Measurements from ENCODE around the gene CALHM1.
A peak's percentile ranks its signal among the peaks of the same experiment; 100 is the strongest.

CALHM1 gene

DNA sequence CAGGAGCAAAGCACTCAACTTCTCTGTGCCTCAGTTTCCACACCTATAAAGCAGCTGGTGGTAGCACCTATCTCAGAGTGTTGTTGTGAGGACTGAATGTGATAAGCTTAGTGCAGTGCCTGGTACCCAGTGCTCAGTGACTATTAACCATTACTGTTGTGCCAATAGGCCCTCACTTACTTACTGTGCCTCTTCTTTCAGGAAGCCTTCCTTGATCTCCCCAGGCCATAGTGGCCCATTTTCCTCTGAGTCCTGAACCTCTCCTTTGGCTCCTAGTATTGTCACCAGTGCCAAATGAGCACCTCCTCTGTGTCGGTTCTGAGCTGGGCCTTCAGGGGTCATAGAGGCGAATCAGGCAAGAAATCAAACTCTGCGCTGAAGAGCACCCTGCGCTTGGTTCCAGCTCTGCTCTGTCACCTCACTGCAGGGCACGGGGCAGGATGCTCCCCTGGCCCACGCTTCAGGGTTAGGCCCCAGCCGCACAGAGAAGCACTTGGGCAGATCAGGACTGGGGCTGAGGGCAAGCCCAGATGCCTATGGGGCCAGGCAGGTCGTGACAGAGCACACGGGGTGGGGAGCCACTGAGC is 2.5 kb downstream of the CALHM1 start:
- no peak for DNase-seq (ENCODE audit: low read depth in 2 of 2, low spot score in 1 of 2)

DNA sequence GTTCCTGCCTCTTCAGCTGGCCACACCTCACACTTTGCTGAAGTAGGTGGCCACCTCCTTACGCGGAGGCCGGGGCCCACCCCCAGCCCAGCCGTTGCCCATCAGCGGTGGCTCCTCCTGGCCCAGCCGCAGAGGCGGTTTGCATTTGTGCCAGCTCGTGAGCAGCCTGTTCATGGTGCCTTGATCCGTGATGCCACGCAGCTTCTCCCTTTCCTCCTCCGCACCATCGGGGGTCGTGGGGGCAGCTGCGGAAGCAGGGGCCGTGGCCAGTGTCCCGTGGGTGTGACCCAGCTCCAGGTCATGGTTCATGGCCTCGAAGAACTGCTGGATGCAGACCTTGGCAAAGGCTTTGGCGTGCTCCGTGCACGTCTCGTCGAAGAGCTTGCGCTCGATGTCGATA is 3.5 kb downstream of the CALHM1 start:
- no peak for DNase-seq (ENCODE audit: low read depth in 2 of 2, low spot score in 1 of 2)

DNA sequence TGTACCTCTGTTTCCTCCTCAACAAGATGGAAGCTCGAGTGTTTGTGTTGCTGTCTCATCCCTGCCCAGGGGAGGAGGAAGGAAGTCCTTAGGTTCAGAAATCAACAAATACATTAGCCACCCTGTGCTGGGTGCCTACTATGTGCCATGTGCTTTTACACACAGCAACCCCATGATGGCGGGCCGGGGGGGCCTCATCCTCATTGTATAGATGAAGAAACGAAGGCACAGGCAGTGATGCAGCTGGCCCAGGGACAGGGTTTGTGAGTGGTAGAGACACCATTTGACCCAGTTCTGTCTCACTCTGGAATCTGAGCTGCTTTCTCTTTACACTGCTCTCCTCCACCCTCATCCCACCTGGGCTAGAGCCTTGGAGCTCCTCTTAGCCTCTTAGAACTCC is 4.7 kb downstream of the CALHM1 start:
- no peak for DNase-seq (ENCODE audit: low read depth in 2 of 2, low spot score in 1 of 2)

DNA sequence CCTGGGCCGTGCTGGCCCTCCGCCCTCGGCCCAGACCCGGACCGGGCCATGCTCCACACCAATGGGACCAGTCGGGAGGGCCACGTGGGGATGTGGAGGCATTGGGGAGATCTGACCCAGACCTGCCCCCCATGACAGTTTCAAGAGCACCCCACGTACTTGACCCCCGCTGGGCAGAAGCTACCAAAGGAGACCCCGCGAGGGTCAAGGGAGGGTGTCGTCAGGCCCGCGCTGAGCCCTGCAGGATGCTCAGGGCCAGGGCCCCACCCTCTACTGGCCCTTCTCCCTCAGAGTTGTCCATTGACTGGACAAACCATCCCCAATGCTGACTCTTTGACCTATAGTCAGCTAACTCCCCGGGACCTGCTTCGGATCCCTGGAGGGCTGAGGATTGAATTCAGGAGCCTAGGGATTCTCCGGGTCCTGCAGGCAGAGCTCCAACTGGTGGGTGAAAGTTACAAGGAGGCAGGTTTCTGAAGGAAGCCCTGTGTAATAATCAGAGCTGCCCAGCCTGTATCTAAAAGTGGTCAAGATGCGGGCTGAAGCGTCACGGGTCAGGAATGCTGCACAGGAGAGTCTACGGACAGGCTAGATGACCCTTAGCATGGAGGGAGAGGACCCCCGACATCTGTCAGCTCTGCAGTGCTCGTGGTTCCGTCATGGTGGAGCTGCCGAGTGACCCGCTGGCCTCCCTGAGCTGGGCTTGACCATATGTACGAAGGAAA is 6.0 kb downstream of the CALHM1 start:
- no peak for DNase-seq (ENCODE audit: low read depth in 2 of 2, low spot score in 1 of 2)

DNA sequence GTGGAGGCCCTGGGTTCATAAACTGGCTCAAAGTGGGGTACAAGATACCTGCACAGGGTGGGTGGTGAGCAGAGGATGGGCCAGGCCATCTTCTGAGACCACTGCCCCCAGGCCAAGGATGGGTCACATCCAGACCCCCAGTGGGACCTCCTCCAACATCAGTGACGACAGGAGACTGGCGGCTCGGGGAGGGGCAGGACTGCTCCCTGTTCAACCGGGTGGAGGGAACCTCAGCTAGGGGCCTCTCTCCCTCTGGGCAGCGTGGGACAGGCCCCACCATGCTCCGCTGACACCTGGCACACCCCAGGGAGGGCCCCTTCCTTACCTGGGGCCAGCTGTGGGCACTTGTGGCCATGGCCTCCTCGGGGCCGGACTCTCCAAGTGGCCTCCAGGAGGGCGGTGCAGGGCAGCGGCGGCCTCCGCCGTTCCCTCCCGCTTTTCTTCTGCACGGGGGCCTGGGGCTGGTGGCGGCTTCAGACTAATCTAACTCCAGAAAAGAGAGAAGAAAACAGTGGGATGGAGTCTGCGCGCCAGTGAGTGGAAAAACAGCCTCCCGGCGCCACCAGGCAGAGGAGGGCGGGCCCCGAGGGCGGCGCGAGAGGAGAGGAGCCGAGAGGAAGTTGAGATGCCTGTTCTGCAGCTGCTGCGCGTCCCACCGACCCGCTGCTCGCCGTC is 6.7 kb downstream of the CALHM1 start, which contains the start of gene CALHM2:
Gene CALHM2 (minus strand): TSS at position 540 of the 675 bp plus-strand sequence. CDS start 2,429 bp downstream, outside the sequence.
- peak; percentile 15 to 20 for DNase-seq (ENCODE audit: low read depth in 2 of 2, low spot score in 1 of 2)

DNA sequence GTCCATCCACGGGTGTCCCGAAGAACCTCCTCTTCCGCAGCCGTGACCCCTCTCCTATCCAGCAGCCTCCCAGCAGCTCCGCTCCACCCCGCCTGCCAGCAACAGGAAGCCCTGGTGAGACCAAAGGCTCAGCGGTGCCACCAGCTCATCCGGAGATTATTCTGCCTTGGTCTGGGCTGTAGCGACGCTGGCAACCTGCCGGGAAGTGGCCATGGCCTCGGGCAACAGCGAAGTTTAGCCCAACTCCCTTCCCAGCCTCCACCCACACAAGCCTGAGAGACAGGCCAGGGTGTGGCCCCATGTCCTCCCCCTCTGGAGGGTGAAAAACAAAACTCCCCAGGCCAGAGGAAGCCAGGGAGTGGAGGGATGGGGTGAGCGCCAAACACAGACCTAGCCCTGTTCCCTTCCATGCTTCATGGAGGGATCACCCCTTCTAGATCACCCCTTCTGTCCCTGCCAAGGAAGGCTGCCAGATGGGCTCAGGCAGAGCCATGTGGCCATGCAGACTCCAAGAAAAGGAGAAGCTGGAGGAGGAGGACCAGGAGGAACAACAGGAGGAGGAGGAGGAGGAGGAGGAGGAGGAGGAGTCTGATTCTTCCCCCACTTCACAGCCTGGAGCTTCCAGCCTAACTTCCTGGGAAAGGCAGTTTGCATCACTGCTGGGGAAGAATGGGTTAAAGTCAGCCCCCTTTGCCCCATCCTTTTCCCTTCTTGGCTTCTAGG is 7.4 kb downstream of the CALHM1 start:
- no peak for DNase-seq (ENCODE audit: low read depth in 2 of 2, low spot score in 1 of 2)

DNA sequence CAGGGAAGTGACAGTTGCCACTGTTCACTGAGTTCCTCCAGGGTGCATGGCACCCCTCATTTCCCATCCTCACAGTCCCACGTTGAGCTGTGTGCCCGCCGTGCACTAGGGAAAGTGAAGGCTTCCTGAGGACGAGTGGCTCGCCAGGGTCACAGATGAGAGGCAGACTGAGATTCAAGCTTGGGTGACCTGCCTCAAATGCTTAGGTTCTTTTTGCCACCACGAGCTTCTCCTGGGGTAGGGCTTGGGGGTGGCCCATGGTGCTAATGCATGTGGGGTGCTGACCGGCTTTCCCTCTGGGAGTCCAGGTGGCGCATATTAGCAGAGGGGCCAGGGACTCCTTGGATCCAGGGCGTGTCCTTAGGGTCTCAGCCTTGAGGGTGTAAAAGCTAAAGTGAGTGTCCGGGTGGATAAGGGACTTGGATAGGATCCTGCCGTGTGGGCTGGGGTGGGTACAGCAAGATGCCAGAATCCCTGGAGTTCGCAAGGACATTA is 8.5 kb downstream of the CALHM1 start:
- no peak for DNase-seq (ENCODE audit: low read depth in 2 of 2, low spot score in 1 of 2)

DNA sequence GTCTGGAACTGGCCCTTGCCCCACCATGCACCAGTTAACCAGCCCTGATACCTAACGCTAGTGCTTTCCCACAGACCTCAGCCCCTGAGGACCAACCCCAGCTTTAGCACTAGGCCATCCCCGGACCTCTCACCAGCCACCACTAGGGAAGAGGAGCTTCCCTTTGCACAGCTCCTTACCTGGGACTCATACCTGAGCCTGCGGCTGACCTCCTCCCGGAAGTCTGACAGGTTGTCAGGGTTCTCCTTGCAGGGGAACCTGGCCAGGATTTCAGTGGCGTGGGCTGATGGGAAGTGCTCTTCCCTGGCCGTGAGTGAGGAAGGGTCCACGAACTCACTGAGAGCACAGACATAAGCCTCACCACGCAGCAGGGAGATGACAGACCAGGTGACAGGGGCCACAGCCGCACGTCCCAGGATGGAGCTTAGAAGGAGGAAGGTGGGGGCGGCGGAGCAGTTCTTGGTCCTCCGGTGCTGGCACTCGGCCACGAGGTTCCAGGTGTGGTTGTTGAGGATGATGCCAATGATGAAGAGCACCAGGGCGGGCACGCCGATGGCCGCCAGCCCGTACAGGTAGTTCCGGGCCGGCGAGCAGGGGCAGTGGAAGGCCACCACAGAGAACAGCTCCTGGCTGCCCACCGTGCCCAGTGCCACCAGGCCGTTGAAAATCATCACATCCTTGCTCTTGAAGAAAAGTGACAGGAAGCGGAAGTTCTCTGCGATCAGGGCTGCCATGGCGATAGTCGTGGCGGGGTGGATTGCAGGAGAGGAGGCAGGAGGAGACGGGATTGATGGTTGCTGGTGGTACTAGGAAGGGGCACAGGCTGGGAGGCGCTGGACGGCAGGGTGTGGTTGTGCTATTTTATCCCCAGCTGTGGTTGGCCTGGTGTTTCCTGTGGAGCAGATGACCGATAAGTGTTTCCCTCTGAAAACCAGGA is 9.2 kb downstream of the CALHM1 start:
- no peak for DNase-seq (ENCODE audit: low read depth in 2 of 2, low spot score in 1 of 2)

DNA sequence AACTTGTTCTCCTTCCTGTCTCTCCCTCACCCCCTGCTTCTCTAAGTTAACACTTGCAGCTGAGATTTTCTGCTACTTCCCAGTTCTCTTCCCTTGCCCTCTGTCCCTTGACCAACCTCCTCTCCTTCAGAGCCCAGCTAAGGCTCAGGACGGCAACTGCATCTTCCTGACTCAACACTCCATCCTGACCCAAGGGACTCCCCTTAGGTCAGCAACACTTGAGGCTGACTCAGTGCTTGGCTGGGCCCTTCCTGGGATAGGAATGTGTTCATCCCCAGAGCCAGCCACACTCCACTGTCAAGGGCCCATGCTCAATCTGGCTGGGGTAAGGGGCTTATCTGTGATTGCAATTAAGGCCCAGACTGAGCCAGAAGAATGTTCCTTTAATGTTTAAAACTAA is 10.0 kb downstream of the CALHM1 start:
- no peak for DNase-seq (ENCODE audit: low read depth in 2 of 2, low spot score in 1 of 2)

DNA sequence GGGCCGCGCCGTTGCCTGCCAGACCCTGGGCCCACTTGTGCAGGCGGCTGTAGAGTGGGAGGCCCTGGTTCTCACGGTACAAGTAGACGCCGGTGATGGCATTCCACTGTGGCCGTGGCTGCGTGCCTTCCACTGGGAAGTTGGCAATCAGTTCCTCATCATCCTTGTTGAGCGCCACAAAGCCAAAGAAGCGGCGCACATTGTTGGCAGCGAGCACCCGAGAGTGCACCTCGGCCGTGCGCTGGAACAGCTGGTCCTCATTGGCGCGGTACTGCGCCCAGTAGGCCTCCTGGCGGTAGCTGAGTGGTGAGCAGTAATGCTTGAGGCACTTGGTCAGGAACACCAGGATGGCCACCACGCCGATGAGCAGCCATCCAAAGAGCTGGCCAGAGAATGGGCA is 11.5 kb downstream of the CALHM1 start:
- DNase-seq (ENCODE audit: low read depth in 2 of 2, low spot score in 1 of 2), result no peak

DNA sequence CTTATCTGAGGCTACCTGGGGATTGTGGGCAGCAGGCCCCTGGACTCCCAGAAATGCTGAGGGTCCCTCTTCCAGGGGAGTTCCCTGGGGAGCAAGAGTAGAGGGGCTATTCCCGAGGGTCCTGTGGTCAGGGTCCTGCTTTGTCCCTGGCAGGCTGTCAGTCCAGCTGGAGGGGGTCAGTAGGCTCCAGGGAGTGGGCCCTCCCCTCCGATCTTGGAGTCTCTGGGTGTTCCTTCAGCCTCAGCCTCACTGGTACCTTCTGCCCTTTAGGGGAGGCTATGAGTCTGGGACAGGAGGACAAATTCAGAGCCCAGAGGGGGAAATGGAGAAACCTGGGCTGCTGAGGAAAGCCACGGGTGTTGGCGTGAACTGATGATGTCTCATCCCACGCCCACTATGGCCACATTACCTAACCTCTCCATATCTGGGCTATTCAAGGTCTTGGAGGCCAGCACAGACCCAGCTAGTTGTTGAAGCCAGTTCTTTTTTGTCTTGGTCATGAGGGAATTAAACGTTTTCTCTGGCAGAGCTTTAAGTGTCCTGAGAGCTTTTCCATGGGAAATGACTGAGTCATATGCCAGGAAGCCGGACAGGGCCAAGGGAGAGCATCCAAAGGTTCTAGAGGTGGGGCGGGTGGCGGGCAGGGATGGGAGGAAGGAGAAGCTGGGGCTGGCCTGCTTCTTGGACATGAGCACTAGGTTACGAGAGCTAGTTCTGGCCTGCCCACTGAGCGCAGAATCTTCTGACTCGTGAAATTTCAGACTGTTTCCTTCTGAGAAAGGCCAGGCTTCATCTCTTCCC is 12.7 kb downstream of the CALHM1 start:
- no peak for DNase-seq (ENCODE audit: low read depth in 2 of 2, low spot score in 1 of 2)

DNA sequence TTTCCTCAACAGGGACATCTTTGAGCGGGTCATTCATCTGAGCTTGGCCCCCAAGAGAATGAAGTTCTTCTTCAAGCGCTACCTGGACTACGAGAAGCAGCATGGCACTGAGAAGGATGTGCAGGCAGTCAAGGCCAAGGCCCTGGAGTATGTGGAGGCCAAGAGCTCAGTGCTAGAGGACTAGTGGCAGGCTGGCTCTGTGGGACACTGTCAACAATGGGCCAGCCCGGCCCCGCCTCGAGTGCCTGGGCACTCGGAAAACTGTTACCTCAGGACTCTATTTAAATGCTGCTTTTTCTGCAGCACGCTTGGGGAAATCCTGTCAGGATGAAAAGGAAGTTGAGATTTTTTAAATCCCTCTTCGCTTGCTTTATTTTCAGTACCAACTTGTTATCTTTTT is 13.3 kb downstream of the CALHM1 start:
- DNase-seq (ENCODE audit: low read depth in 2 of 2, low spot score in 1 of 2), result no peak

DNA sequence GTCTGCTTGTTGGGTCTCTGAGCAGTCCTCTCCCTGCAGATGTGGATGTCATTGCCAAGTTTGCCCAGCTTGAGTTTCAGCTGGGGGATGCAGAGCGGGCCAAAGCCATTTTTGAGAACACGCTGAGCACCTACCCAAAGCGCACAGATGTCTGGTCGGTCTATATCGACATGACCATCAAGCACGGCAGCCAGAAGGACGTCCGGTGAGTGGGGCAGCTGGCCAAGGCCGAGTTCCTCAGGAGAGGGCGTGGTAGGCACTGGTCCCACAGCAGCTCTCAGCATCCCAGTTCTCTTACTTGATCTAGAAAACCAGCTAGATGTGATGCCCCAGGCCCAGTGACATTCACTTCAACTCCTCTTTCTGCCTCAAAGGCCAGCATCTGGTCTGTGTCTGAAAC is 14.2 kb downstream of the CALHM1 start:
- no peak for DNase-seq (ENCODE audit: low read depth in 2 of 2, low spot score in 1 of 2)

DNA sequence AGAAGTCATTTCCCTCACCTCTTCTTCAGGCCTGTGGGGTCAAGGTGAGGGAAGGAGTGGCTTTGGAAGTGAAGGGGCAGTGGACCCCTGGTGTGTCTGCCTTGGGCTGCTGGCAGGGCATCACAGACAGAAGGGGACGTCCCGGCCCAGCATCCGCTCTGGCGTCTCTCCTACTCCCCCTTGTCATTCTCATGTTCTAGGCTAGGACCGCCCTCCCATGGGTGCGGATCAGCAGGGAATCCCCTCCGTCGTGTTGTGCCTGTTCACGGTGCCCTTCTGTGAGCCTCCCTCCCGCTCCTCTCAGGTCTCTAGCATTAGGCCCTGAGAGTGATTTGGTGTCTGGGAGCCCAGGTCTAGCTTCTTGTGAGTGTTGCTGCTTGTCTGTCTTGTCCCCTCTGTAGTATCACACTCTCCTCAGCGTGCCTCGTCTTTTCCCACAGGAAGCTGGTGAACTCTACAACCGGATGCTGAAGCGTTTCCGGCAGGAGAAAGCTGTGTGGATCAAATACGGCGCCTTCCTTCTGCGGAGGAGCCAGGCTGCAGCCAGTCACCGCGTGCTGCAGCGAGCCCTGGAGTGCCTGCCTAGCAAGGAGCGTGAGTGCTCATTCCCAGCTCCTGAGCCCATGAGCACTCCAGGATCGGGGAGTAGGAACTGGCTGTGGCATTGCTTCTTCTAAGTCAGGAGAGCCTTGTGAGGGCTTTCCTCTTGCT is 15.1 kb downstream of the CALHM1 start:
- no peak for DNase-seq (ENCODE audit: low read depth in 2 of 2, low spot score in 1 of 2)

DNA sequence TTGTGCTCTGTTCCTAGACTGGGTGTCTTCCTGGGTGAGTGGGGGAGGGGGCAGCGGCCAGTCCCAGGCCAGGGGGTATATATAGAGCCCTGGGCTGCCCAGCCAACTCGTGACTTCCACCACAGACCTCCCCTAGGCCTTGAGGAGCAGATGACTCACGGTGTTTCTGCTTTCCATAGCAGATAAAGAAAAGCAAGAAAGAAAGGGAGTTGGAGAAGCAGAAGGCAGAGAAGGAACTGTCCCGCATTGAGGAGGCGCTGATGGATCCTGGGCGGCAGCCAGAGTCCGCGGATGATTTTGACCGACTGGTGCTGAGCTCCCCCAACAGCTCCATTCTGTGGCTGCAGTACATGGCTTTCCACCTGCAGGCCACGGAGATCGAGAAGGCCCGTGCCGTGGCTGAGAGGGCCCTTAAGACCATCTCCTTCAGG is 16.7 kb downstream of the CALHM1 start:
- no peak for DNase-seq (ENCODE audit: low read depth in 2 of 2, low spot score in 1 of 2)

DNA sequence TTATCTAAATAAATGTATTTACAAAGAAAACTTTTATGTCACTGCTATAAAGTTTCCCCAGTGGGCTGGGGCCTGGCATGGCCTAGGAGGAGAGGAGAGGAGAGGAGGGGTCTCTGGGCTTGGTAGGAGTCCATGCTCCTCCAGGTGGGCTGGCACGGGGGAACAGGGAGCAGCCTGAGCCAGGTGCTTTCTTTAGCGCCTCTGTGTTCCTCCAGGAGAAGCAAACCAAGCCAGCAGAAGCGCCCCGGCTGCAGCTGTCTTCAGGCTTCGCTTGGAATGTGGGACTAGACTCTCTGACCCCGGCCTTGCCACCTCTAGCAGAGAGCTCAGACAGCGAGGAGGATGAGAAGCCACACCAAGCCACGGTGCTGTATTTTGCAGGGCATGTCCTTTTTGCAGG is 17.1 kb downstream of the CALHM1 start:
- DNase-seq (ENCODE audit: low read depth in 2 of 2, low spot score in 1 of 2), result no peak

DNA sequence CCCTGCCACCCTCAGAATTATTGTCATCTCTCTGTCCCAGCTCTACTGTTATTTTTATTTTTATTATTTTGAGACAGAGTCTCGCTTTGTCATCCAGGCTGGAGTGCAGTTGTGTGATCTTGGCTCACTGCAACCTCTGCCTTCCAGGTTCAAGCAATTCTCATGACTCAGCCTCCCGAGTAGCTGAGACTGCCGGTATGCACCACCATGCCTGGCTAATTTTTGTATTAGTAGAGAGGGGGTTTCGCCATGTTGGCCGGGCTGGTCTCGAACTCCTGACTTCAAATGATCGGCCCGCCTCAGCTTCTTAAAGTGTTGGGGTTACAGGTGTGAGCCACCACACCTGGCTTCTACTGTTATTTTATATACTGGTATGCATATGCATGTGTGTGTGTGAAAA is 17.5 kb downstream of the CALHM1 start:
- DNase-seq (ENCODE audit: low read depth in 2 of 2, low spot score in 1 of 2), result no peak

DNA sequence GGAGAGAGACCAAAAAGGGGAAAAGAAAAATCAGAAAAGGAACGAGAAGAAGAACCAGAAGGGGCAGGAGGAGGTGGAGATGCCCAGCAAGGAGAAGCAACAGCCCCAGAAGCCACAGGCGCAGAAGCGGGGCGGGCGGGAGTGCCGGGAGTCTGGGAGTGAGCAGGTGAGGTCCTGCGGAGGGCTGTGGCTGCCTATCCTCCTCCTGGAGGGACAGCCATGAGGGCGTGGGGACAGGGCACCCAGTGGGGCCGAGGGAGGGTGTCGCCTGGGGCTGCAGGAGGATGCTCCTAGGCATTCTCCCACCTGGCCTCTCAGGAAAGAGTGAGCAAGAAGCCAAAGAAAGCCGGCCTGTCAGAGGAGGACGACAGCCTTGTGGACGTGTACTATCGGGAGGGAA is 18.3 kb downstream of the CALHM1 start:
- DNase-seq (ENCODE audit: low read depth in 2 of 2, low spot score in 1 of 2), result no peak

DNA sequence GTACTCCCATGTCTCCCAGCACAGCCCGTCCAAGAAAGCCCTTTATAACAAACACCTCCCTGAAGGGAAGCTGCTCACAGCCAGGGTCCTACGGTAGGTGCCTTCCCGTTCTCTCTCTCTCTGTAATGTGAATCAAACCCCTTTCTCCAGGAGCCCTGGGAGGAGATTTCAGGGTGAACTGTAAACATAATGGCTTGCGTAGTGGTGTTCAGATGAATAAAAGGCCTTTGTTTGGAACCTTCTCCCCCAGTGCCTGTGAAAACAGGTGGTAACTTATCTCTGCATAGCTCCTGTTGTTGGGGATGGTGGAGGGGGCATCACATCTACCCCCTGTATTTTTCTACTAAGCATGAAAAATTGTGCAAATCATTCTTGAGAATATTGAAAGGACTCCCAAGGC is 18.9 kb downstream of the CALHM1 start:
- no peak for DNase-seq (ENCODE audit: low read depth in 2 of 2, low spot score in 1 of 2)

Data from stimulated activated CD8-positive, alpha-beta memory T cell treated with anti-CD3 and anti-CD28 coated beads, Interleukin-4, amount 100 ng/mL, for 4 hours (primary cell).